Activated naive CD4-positive, alpha-beta T cell (primary cell): ENCODE results near the gene TSC1.
"Not testable (repeated sequence)": the region's sequence is repeated elsewhere in the genome, so short reads cannot be mapped to it uniquely, and the experiment has no call there.

ENCODE experiments used
- DNase-seq, 4 experiments: peaks; one replicate each; lab custom pipeline; 2025; lab: John Stamatoyannopoulos, UW

The TSC1 gene

DNA sequence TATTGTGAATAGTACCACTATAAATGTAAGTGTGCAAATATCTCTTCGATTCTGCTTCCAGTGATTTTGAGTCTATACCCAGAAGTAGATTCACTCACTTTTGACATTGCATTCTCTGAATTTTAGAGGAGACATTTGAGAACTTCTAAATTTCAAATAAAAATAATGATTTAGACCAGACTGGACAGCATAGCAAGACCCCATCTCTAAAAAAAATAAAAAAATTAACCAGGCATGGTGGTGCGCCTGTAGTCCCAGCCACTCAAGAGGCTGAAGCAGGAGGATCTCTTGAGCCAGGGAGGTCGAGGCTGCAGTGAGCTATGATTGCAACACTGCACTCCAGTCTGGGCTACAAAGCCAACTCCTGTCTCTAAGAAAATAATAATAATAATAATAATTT, 32.2 kb upstream of the TSC1 start:
- no peak for DNase-seq

DNA sequence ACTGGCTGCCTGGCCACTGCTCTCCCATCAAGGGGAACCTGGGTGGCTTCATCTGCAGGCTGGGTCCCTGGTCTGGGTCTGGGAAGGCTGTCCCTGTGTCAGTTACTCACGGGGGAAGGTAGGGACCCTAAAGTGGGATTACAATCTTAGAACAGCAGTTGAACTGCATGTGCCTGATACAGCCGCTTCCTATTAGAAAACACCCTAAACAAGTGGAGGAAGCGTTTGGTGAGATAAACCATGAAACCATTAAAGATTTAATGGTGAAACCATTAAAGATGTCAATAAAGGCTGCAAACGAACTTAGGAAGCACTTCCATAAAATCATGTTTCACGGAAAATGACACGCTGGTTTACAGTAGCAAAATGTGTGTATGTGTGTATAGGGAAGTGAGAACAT, 31.5 kb upstream of the TSC1 start:
- DNase-seq, result no peak

DNA sequence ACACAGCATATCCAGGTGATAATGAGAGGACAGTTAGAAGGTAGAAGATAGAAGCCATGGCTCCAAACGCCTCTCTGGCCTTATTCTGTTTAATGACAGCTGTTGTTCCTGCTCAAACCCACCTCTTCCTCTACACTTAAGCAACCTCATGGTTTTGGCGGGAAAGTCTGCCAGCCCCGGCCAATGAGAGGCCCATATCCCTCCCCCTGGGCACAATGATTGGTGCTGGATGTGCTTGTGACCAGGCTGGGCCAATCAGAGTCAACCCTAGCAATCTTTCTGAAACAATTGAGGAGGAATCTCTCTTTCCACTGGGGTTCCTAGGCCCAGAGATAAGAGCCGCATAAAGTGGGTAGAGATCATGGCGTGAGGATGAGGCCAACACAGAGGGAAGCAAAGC, 29.3 kb upstream of the TSC1 start:
- no peak for DNase-seq

DNA sequence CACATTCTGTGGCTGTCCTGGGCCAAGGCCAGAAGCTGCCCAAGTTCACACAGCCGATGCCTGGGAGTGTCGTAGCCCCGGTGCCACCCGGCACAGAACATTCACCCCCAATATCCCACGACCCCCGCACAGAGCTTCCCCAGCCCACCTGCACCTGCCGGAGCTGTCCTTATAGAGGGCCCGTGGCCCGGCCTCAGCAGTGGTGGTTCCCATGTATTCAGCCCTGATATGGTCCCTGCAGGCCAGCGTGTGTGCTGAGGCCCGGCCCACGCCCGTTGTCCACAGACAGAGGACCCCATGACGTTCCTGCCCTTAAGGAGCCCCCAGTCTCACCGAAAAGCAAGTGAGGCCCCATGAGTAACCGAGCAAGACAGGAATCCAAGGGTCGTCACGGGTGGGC, 28.8 kb upstream of the TSC1 start:
- DNase-seq, result no peak

DNA sequence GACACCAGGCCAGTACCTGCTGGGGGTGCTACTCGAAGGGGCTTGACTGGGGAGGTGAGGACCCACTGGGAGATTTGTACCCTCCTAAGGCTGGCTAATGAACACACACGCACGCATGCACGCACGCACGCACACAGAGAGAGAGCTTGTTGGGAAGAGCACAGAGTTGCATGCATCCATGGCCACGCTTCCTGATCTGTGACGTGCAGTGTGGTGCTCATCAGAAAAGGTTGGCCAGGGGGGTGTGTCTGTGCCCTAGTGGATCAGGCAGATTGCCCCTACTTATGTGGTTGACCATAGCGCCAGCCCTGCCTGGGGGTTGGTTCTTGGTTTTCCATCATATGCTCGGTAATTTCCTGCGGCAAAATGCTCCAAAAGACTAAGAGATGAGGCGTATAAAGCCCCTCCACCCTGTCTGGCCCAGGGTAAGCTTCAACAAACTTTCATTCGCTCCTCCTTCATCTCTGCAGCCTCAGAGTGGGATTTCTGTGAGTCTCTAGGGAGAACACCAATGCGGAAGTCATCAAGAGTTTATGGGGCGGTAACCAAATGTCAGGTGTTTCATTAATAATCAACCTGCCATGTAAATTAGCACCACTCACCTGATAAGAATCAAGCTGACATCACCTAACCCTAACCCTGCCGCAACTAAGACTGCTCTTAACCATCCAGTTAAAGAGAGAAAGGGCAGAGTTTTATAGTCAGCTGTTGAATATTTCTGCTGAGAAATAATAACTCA, 26.1 kb upstream of the TSC1 start:
- no peak for DNase-seq

DNA sequence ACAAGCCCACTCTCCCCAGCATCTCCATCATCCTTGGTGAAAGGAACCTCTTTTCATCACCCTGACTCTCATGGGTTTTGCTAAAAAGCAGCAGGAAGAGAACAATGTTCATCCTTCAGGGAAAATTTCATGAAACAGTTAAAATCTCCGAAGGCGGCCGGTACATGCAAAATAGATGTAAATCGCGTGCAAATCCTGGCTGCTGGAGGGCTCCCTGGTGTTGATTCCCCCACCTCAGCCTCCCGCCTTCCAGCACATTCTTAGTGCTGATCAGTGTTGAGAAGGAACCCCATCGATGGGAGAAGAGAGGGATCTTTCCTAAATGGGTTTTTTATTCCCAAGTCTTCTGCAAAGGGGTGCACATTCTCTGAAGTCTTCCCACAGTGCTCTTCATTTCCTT, 25.4 kb upstream of the TSC1 start:
- DNase-seq, result no peak

DNA sequence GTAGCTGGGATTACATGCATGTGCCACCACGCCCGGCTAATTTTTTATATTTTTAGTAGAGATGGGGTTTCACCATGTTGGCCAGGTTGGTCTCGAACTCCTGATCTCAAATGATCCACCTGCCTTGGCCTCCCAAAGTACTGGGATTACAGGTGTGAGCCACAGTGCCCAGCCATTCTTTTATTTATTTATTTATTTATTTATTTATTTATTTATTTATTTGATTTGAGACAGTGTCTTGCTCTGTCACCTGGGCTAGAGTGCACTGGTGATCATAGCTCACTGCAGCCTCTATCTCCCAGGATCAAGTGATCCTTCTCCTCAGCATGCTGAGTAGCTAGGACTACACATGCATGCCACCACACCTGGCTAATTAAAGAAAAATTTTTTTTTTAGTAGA, 23.5 kb upstream of the TSC1 start:
- not testable (repeated sequence) for DNase-seq

DNA sequence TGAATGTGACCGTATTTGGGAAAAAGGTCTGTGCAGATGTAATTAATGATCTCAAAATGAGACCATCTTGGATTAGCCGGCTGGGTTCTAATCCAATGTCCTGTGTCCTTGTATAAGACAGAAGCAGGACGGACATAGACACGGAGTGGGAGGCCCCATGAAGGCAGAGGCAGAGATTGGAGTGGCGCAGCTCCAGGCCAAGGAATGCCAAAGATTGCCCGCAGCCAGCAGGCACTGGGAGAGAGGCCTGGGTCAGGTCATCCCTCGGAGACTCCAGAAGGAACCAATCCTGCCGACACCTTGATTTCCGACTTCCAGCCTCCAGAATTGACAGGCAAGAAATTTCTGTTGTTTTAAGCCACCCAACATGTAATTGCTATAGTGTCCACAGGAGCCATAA, 21.1 kb upstream of the TSC1 start:
- DNase-seq, result no peak

DNA sequence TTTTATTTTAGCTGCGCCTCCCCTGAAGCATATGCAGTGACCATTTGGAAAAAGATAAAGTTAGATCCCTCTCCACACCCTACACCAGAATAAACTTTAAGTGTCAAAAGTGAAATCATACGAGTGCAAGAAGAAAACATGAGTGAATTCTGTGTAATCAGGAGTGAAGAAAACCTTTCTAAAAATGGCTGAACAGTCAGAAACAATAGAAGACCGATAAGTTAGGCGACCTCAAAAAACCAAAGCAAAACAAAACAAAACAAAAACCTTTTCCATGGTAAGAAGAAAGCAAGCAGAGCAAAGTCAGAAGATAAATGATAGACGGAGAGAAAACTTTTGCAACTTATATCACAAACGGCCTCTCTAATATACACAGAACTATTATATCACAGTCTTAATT, 16.6 kb upstream of the TSC1 start:
- DNase-seq, result no peak

DNA sequence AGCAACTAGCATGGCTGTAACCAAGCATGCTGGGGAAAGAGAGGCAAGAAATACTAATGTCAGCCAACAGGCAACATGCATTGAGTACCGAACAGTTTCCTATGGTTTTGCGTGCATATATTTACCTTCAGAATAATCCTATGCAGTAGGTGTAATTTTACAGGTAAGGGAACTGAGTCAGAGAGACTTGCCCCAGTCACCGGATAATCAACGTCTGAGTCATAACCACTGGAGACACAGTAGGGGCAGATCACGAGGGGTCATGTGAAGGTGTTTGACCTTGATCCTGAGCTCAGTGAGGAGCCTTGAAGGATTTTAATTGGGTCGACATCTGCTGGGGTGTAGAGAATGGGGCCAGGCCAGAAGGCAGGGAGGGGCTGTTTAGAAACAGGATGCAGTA, 13.4 kb upstream of the TSC1 start:
- no peak for DNase-seq

DNA sequence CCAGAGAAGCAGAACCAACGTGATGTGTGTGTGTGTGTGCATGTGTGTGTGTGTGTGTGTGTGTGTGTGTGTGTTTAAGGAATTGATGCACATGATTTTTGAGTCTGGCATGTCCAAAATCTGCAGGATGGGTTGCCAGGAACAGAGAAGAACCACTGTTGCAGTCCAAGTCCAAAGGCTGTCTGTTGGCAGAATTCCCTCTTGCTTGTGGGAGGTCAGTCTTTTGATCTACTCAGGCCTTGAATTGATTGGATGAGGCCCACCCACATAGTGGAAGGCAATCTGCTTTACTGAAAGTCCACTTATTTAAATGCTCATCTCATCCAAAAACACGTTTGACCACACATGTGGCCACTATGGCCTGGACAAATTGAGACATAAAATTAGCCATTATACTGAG, 11.4 kb upstream of the TSC1 start:
- DNase-seq, result no peak

DNA sequence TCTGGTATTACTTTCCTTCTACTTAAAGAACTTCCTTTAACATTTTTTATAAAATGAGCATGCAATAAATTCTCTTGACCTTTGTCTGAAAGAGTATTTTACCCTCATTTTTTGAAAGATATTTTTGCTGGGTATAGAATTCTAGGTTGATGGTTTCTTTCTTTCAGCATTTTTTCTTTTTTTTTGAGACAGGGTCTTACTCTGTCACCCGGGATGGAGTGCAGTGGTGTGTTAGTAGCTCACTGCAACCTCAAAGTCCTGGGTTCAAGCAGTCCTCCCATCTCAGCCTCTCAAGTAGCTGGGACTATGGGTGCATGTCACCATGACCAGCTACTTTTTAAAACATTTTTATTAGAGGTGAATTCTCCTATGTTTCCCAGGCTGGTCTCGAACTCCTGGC, 10.7 kb upstream of the TSC1 start:
- DNase-seq, result no peak

DNA sequence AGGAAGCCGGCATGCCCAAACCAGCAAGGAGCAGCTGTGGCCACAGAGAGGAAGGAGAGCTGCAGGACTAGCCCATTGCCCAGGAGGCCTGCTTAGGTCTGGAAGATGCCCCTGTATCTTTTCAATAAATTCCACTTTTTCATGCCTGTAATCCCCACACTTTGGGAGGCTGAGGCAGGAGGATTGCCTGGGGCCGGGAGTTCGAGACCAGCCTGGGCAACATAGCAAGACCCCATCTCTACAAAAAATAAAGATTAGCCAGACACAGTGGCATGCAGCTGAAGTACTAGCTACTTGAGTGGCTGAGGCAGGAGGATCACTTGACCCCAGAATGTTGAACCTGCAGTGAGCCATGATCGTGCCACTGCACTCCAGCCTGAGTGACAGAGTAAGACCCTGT, 5.3 kb upstream of the TSC1 start:
- no peak for DNase-seq

DNA sequence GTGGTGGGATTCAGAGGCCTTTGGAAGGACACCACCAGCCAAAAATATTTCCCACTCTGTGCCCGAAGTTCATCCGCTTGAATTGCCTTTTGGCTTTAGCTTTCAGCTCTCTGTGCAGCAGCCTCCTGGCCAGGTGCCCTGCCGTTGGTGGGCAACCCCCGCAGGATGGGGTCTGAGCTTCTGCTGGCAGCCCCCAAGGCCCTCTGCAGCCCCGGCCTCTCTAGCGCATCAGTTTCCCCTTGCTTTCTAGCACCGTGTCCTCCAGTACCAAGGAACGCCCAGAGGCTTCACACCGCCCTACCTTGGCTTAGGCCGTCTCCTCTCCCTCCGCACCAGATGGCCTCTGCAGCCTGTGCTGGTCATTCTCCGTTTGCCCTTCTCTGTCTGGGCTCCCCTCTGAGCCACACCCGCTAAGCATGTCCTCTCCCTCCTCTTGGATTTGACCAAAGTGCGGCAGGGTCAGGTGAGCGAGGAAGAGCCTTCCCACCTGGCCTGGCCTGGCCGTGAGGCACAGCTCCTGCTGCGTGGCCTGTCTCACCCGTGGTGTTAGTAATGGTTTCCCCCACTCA, 4.2 kb upstream of the TSC1 start:
- no peak for DNase-seq

DNA sequence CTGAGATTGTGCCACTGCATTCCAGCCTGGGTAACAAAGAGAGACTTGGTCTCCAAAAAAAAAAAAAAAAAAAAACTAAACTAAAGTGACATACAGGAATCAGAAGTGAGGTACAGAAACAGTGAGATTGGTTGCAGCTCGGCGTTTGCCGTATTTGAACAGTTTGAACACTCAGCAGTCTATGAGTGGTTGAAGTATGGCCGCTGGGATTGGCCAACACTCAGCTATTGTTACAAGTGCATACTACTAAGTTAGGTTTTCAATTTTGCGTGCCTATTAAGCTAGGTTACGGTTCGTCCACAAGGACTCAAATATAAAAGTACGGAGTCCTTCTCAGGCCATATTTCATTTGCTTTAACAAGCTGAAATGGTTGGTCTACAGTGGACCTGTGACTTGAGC, 3.3 kb upstream of the TSC1 start:
- no peak for DNase-seq

DNA sequence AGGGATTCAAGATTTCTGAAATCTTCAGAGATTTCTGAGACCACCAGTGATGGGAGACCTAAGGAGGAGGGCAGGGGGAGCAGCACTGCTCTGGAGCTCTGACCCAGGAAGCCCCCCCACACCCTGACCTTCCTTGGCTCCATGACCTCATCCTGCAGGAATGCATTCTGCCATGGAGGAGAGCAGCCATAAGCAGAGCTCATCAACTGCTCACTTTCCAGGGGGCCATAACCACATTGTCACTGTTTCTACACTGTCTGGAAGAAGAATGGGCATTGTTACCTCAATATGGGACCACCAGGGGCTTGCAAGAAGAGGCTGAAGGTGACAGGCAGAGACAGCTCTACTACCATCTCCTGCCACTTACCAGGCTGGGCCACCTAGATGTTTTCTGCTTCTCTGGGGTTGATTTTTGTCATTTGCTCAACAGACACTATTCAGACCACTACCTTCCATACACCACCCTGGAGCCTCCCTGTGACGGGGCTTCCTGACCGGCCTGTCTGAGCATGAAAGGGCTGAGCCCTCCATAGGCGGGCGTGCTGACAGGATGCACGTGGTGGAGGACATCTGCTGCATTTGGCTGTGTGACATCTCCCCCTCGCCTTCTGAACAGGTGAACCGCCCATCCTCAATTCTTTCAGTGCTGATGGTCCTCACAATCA, 2.3 kb upstream of the TSC1 start:
- DNase-seq, result no peak

DNA sequence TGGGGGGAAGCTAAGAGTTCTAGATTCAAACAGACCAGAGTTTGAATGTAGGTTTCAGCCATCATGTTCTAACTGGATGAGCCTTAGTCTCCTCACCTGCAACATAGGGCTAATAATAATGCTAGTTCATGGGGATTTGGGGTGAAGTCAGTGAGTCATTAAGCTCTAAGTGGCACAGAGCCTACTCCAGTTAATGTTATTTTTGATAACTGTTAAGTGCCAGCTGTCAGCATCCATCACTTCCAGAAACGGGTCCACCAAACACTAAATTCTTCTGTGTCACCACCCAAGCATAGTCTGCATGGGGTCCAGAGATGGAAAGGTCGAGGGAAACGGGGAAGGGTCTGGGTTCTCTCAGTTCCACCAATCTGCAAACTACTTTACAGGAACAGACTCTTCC, 1.8 kb upstream of the TSC1 start:
- no peak for DNase-seq

DNA sequence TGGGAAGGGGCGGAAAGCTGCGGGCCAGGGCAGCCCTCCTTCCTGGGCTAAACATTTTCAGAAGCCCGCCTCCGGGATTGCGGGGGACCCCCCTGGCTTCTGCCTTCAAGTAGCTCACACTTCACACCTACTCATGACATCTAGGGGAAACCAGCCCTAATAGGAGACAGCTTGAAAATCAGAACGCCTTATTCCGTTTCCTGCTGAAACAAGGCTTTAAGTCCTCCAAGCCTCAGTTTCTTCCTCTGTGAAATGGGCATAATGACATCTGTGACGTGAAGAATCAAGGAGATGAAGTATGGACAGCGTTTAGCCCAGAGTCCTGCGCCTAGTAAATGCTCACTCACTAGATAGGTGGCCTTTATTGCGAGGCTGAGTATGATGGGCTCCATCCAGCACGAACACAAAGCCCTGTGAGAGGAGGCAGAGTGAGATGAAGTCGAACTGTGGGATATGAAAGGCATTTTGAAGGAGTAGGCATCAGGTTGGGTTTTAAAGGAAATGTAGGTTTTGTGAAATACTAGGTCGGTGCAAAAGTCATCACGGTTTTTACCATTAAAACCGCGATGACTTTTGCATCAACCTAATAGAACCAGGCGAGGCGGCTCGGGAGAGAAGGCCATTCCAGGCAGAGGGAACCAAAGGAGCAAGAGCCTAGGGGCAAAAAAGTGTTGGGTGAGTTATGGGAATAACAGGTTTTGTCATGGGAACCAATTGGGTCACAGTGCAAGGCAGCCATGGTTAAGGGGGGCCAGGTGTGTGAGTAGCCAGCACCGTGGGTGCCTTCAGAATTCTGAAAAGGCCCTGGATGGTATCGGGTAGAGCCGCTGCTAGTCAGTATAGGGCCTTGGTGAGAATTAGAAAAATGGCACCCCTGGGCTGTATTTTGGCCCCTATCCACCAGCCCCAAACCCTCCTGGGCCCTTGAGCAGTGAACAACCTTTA, 1.0 kb upstream of the TSC1 start:
- DNase-seq, result no peak

DNA sequence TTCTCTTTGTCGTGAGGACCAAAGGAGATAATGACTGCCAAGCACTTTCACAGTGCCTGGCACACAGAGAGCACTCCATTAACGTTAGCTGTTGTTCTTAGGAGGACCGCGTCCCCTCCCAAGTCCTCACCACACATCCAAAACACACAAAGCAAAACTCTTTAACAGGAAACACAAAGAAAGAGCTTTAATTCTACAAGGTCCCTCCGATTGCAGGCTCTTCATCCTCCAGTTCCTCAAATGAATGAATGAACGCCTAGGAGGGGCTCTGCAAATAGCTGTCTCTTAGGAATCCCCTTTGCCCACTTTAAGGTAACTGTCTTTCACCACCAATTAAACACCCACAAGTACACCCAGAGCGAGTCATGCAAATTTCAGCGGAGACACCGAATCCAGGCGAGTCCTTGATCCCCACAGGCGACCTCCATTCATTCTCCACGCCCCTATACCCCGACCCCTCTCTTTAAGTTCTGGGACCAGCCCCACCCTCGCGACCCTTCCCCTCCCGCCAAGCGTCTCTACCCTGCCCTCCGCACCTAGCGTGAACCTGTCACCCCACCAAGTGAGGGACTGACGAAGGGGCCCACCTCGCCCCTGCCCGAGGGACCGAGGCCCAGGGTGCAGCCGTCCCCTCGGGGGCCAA, 644 bp downstream of the TSC1 start:
- no peak for DNase-seq

DNA sequence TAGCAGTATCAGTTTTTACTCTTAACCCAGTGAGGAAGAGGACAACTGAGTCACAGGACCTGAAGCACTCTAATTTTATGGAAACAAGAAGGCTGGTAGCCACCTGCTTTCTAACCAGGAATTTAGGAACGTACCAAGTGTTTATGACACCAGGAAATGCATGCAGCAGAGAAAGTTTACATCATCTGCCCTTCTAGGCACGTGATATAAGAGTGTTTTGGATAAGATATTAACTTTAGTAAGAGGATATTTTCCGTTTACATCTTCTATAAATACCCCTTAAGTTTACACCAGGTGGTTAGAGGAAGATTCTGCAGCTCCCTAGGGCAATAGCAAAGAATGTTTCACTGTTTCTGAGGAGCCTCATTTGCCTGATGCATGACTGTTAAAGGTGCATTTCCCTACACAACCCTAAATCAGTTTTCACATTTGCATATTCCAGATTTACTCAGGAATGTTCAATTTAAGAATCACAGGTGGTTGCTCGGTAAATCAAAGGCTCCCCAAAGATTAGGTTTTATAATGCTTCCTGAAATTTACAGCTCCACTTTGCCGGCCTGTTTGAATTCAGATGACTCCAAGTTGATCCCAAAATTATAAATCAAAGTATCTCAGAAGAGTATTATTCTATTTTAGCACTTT, 1.8 kb downstream of the TSC1 start:
- no peak for DNase-seq

DNA sequence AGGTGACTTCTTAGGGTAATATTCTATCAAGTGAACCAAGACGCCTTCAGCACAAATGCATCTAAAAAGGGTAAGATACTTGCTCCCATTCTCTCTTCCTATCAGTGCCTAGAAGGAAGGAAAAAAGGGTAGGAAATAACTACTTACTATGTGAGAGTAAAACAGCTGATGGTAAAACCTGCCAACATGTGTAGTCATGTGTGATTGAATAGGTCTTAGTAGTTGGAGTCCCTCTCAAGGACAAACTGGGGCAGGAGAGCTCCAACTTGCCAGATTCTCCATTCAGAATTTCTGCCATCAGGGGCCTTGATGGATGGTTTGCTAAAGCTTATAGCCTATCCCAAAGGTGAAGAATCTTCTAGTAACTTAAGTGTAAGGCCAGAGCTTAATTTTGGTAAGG, 5.2 kb downstream of the TSC1 start:
- DNase-seq, result no peak

DNA sequence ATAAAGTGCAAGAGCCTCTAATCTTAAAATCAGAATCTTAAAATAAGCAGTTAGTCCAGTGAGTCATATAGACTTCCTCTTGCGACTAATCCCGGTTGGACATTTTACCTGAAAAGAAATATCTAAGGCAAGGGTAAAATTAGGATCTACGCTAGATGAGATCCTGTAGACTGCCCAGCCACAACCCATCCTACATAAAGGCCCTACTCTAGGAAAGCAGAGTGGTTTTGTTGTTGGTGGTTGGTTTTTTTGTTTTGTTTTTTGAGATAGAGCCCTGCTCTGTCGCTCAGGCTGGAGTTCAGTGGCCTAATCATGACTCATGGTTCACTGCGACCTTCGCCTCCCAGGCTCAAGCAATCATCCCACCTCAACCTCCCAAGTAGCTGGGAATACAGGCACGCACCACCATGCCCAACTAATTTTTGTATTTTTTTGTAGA, 6.9 kb downstream of the TSC1 start:
- DNase-seq, result no peak
